Measurements from ENCODE around the gene BDH2.

- TF ChIP-seq CTCF (IDR thresholded peaks at IDR 0.05) (no peak), POLR2A (IDR thresholded peaks at IDR 0.05) (no peak)
Observed at GRCh38 chr4:103030791-103031190, 68.8 kb downstream of the BDH2 start.
